ENCODE measurements around the gene ANKMY1. TPM values are rescaled to one million over a fixed set of nuclear protein-coding genes. Genes with fewer than 3 reads are reported as not detected.

The ANKMY1 gene
- total RNA-seq, 2 experiments from 2014 or later: 50.9 to 53.2 TPM

DNA sequence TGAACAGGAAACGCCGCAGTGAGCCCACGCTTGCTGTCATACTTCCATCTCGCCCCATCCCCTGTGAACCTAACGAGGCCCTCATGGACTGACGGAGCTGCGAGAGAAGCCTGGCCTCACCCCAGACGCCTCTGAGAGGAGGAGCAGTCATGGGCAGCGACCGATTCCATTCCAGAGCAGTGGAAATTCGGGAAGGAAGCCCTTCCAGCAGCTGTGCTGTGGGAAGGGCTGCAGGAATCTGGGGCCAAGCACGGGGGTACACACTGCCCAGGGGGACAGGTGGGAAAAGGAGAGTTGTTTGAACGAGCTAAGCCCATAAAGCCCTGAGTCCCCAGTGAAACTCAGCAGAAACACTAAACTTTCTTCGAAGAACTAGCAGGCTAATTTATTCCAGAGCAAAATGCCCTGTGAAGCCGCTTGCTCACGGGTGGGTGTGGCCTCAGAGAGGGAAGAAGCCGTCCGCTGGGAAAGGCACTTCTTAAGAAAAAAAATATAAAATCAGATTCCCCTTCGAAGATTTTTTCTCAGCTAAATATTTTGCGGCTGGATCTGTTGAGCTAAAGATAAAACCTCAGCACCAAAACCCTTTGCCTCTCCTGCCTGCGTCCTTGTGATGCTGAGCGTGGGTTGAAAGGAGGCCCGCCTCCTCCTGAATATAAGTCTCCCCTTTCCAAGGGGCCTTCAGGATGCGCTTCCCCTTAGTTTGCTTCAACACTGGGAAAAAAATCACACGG, 38.2 kb downstream of the ANKMY1 start:
- H3K27ac Mint-ChIP-seq: no peak overlapping the region
- no peaks in the 10 kb centered on the region for H3K27me3 Mint-ChIP-seq
- H3K36me3 Mint-ChIP-seq: peaks cover 37% of the 10 kb centered on the region
- H3K4me1 Mint-ChIP-seq: peaks cover 6% of the 10 kb centered on the region
- peaks cover 14% of the 10 kb centered on the region for H3K9me3 Mint-ChIP-seq
- ATAC-seq (ENCODE audit: low read depth) (no peak), DNase-seq (no peak)
- no peak overlapping the region for H3K4me3 Mint-ChIP-seq
- POLR2A ChIA-PET: no interaction called here

DNA sequence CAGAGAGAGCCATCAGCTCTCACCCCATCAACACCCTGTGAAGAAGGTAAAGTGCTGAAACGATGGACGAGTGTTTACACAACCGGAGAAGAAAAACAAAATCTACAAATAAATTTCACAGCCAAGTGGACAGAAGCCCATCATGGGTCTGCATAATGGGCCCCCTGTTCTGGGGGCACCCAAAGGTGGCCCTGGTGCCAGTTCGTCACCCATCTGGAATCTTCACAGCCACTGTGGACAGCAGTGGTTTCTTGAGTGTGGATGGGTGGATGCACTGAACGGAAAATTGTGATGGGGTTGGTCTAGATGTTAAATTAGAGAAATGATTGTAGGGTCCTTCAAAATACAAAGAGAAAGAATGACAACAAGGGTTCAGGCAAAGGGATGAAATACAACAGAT, 38.8 kb downstream of the ANKMY1 start:
- POLR2A ChIA-PET: no interaction called here
- H3K4me1 Mint-ChIP-seq: peaks cover 10% of the 10 kb centered on the region
- peaks cover 33% of the 10 kb centered on the region for H3K36me3 Mint-ChIP-seq
- no peak for ATAC-seq (ENCODE audit: low read depth)
- no peak overlapping the region for H3K27ac Mint-ChIP-seq
- H3K27me3 Mint-ChIP-seq: no peaks in the 10 kb centered on the region
- no peak for DNase-seq
- no peak overlapping the region for H3K4me3 Mint-ChIP-seq
- peaks cover 10% of the 10 kb centered on the region for H3K9me3 Mint-ChIP-seq

GRCh38 chr2:240517342-240517741, 40.4 kb downstream of the ANKMY1 start:
- DNase-seq (no peak), ATAC-seq (ENCODE audit: low read depth) (no peak)
- Mint-ChIP-seq H3K27ac (no peak overlapping the region), H3K27me3 (no peaks in the 10 kb centered on the region), H3K36me3 (peaks cover 19% of the 10 kb centered on the region), H3K4me3 (no peak overlapping the region), H3K9me3 (peaks cover 4% of the 10 kb centered on the region), H3K4me1 (peaks cover 12% of the 10 kb centered on the region)
- POLR2A ChIA-PET: no interaction called here

- POLR2A ChIA-PET: interaction anchor here (0.7 to 1.7 kb wide), 2 partner anchors 47 to 65 kb away, joined by 5 to 6 read pairs; no protein-coding TSS in a partner anchor
- Mint-ChIP-seq H3K9me3 (no peaks in the 10 kb centered on the region), H3K36me3 (peaks cover 10% of the 10 kb centered on the region), H3K27ac (no peak overlapping the region), H3K4me3 (no peak overlapping the region), H3K27me3 (no peaks in the 10 kb centered on the region), H3K4me1 (peaks cover 6% of the 10 kb centered on the region)
- ATAC-seq (ENCODE audit: low read depth) (no peak), DNase-seq (no peak)
Measured at GRCh38 chr2:240514631-240515030, 43.2 kb downstream of the ANKMY1 start.

DNA sequence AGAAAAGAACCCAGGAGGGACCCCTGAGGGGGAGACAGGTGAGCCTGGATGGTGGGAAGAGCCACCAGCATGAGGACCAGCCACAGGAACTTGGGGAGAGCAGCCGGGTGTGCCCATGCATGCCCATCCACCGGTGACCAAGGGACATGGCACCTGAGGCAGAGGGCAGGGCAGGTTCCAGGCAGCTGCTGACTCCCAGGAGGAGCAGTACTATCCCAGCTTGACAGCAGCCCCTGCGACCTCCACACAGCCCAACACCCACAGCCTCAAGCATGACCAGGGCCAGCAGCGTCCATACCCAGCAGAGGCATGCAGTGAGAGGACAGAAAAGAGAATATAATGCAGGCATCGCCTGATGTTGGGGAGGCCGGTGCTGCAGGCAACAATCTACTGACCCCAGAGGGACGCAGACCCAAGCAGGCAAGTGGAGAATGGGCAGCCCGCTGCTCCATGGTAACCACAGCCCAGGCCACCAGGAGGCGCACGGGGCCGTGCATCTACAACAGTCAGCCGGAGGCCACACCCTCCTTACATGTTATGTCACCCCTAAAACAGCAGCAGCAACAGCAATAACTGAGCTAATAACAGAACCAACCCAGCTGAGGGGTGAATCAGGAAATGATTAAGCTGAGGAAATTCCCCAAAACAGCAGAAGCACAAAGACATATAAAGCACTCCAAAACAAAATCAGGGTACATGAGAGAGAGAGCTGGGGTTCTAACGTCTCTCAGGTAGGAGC, 44.1 kb downstream of the ANKMY1 start:
- peak; percentile 95 for ATAC-seq (ENCODE audit: low read depth)
- Mint-ChIP-seq H3K36me3 (peaks cover 9% of the 10 kb centered on the region), H3K27ac (peak overlapping the region; percentile 74), H3K27me3 (no peaks in the 10 kb centered on the region), H3K9me3 (no peaks in the 10 kb centered on the region), H3K4me3 (no peak overlapping the region), H3K4me1 (peaks cover 6% of the 10 kb centered on the region)
- POLR2A ChIA-PET: interaction anchor here (0.7 to 1.7 kb wide), 3 partner anchors 48 to 66 kb away, joined by 5 to 11 read pairs (median 6); no protein-coding TSS in a partner anchor
- peak; percentile 85 for DNase-seq

DNA sequence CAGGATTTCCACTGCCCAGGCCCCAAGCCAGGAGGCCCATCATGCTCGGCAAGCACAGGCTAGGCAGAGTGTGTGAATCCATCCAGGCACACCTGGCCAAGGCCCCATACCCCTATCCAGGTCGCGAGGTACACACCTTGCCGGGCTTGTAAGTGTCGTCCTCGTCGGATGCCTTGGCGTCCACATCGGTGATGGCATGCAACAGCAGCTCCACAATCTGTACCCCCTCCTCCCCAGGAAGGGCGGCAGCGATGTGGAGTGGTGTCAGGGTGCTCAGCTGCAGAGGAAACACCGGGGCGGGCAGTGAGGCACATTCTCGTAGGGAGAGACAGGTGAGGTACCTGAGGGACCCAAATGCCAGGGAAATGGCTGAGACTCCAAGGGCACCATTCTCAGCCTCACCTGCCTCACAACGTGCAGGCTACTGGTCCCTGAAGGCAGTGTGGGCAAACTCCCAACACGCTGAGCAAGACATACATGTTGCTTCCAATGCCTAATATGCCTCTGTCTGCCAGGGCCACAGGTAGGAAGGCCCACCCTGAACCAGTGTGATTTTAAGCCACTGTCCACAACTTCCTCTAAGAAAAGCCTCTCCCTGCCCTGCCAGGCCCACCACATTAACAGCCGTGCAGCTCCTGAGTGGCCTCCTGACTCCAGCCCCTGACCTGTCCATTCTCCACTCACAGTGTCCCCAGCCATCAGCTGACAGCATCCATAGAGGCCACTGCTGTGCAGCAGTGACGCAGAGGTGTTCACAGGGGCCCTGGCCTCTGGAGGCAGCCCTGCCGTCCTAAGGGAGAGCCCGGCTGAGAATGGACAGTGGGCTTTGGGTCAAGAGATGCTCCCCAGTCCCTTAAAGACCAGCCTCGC, 44.9 kb downstream of the ANKMY1 start:
- no peak overlapping the region for H3K4me3 Mint-ChIP-seq
- POLR2A ChIA-PET: no interaction called here
- H3K4me1 Mint-ChIP-seq: peaks cover 6% of the 10 kb centered on the region
- H3K9me3 Mint-ChIP-seq: no peaks in the 10 kb centered on the region
- H3K27ac Mint-ChIP-seq: no peak overlapping the region
- no peak for DNase-seq
- no peaks in the 10 kb centered on the region for H3K27me3 Mint-ChIP-seq
- peaks cover 11% of the 10 kb centered on the region for H3K36me3 Mint-ChIP-seq
- ATAC-seq (ENCODE audit: low read depth): no peak

DNA sequence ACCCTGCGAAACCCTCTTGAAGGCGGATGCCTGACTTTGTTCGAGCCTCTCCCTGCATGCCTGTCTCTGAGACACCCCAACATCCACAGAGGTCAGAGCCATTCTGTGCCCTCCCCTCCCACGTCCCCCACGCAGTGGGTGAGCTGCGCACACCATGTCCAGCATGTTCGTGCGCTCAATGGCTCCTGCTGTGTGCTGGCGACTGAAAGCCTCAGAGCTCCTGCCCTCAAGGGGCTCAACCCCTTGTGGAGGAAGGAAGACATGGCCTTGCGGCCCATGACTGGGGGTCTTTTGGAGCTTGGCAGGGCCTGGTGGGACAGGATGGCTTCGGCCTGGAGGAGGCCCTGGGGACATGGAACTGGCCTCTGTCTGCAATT, 45.7 kb downstream of the ANKMY1 start:
- DNase-seq (no peak), ATAC-seq (ENCODE audit: low read depth) (no peak)
- Mint-ChIP-seq H3K27ac (no peak overlapping the region), H3K9me3 (no peaks in the 10 kb centered on the region), H3K36me3 (peaks cover 8% of the 10 kb centered on the region), H3K4me1 (peaks cover 6% of the 10 kb centered on the region), H3K27me3 (no peaks in the 10 kb centered on the region), H3K4me3 (no peak overlapping the region)
- POLR2A ChIA-PET: no interaction called here

- Mint-ChIP-seq H3K4me3 (no peak overlapping the region), H3K36me3 (peaks cover 8% of the 10 kb centered on the region), H3K9me3 (no peaks in the 10 kb centered on the region), H3K27me3 (no peaks in the 10 kb centered on the region), H3K4me1 (peaks cover 6% of the 10 kb centered on the region), H3K27ac (no peak overlapping the region)
- POLR2A ChIA-PET: no interaction called here
- ATAC-seq (ENCODE audit: low read depth) (no peak), DNase-seq (no peak)
Measured at GRCh38 chr2:240511351-240512108, 46.3 kb downstream of the ANKMY1 start.

DNA sequence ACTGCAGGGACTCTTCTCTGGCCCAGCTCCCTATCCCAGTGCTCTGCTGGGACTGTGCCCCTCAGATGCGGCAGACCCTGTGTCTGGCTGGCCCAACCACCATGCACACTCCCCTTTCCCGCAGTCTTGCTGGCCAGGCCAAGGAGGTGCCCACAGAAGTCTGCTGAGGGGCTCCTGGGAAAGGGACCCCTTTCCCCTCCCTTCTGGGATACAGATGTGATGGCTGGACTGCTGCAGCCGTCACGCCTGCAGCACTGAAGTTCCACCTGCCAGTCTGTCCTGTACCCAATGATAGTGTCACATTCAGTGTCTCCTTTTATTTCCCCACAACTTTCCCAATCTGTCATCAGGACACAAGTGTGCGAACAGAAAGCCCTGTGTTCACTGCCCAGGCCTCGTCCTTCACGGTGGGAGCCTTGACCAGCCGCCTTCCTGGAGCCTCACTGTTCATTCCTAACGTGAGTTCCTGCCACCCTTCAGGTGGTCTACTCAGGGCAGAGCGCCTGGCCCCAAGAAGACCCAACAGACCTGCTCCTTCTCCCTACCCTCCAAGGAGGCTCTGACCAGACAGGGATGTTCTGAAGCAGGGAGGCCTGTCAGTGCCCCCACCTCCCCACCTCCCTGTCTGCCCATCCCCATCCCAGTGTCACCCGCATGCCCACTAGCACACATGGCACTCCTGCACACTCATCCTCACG, 47.1 kb downstream of the ANKMY1 start:
- H3K27me3 Mint-ChIP-seq: no peaks in the 10 kb centered on the region
- no peaks in the 10 kb centered on the region for H3K9me3 Mint-ChIP-seq
- H3K36me3 Mint-ChIP-seq: peaks cover 8% of the 10 kb centered on the region
- POLR2A ChIA-PET: no interaction called here
- H3K27ac Mint-ChIP-seq: no peak overlapping the region
- ATAC-seq (ENCODE audit: low read depth): no peak
- no peak overlapping the region for H3K4me3 Mint-ChIP-seq
- H3K4me1 Mint-ChIP-seq: peaks cover 6% of the 10 kb centered on the region
- DNase-seq: no peak

DNA sequence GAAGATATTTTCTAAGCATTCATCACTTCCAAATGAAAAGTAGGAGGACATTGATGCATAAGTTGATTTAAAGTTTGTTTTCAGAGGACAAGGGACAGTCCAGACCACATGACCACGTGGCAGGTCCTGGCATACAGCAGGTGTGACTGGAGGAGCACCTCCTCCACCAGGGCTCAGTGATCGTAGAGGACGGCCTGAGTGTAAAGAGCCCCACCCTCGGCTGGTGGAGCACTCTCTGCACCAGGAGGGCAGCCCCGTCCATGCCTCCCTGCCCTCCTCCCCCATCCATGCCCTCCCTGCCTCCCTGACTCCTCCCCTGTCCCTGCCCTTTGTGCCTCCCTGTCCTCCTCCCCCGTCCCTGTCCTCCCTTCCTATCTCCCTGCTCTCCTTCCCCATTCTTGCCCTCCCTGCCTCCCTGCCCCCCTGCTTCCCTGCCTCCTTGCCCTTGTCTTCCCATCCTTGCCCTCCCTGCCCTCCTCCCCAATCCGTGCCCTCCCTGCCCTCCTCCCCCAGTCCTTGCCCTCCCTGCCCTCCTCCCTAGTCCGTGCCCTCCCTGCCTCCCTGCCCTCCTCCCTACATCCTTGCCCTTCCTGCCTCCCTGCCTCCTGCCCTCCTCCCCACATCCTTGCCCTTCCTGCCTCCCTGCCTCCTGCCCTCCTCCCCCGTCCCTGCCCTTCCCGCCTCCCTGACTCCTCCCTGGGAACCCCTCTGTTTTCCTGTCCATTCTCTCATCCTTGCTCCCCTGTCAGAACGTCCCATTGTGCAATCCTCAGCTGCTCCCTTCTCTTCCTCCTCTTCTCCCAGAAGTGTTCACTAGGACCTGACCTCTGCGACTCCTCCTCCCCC, 47.9 kb downstream of the ANKMY1 start:
- H3K4me3 Mint-ChIP-seq: no peak overlapping the region
- H3K36me3 Mint-ChIP-seq: peaks cover 8% of the 10 kb centered on the region
- DNase-seq (no peak), ATAC-seq (ENCODE audit: low read depth) (no peak)
- H3K27me3 Mint-ChIP-seq: no peaks in the 10 kb centered on the region
- POLR2A ChIA-PET: no interaction called here
- no peak overlapping the region for H3K27ac Mint-ChIP-seq
- H3K4me1 Mint-ChIP-seq: peaks cover 6% of the 10 kb centered on the region
- H3K9me3 Mint-ChIP-seq: no peaks in the 10 kb centered on the region

GRCh38 chr2:240508832-240509545, 48.8 kb downstream of the ANKMY1 start:
- H3K27ac Mint-ChIP-seq: no peak overlapping the region
- H3K4me1 Mint-ChIP-seq: peaks cover 2% of the 10 kb centered on the region
- peaks cover 7% of the 10 kb centered on the region for H3K36me3 Mint-ChIP-seq
- ATAC-seq (ENCODE audit: low read depth) (no peak), DNase-seq (no peak)
- H3K27me3 Mint-ChIP-seq: no peaks in the 10 kb centered on the region
- POLR2A ChIA-PET: no interaction called here
- H3K9me3 Mint-ChIP-seq: no peaks in the 10 kb centered on the region
- no peak overlapping the region for H3K4me3 Mint-ChIP-seq

All from activated naive CD8-positive, alpha-beta T cell treated with anti-CD3 and anti-CD28 coated beads, Interleukin-2, amount 10 ng/mL, durations not matched to agents 7 days and 5 days (primary cell).